ENCODE results near the gene THY1. TPM values are rescaled to one million over a fixed set of nuclear protein-coding genes. Genes with fewer than 3 reads are reported as not detected.
"Not testable (repeated sequence)": the region's sequence is repeated elsewhere in the genome, so short reads cannot be mapped to it uniquely, and the experiment has no call there.

Gene THY1
- total RNA-seq, 4 donors from 2014 or later, result 2.1 to 28.1 (median 9.4) TPM

DNA sequence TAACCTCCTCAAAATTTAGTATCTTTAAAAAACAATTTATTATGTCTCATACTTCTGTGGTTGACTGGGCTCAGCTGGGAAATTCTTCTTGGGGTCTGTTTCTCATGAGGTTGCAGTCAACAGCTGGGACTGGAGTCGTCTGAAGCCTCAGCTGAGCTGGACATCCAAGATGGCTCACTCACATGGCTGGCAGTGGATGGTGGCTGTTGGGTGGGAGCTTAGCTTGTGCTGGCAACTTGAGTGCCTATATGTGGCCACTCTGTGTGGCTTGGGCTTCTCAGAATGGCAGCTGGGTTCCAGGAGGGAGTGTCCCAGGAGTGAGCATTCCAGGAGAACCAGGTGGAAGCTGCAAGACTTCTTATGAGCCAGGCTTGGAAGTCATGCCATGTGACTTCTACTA is 13.2 kb downstream of the THY1 start:
- Histone ChIP-seq H3K4me3 (no peak overlapping the region), H3K36me3 (no peaks in the 10 kb centered on the region), H3K9me3 (no peaks in the 10 kb centered on the region), H3K4me1 (no peaks in the 10 kb centered on the region), H3K27me3 (no peaks in the 10 kb centered on the region), H3K27ac (no peak overlapping the region)
- DNase-seq, result no peak
- no peak for TF ChIP-seq POLR2A (IDR thresholded peaks at IDR 0.05)
- TF ChIP-seq, protein P1, sequence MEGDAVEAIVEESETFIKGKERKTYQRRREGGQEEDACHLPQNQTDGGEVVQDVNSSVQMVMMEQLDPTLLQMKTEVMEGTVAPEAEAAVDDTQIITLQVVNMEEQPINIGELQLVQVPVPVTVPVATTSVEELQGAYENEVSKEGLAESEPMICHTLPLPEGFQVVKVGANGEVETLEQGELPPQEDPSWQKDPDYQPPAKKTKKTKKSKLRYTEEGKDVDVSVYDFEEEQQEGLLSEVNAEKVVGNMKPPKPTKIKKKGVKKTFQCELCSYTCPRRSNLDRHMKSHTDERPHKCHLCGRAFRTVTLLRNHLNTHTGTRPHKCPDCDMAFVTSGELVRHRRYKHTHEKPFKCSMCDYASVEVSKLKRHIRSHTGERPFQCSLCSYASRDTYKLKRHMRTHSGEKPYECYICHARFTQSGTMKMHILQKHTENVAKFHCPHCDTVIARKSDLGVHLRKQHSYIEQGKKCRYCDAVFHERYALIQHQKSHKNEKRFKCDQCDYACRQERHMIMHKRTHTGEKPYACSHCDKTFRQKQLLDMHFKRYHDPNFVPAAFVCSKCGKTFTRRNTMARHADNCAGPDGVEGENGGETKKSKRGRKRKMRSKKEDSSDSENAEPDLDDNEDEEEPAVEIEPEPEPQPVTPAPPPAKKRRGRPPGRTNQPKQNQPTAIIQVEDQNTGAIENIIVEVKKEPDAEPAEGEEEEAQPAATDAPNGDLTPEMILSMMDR (IDR thresholded peaks at IDR 0.05), result no peak

DNA sequence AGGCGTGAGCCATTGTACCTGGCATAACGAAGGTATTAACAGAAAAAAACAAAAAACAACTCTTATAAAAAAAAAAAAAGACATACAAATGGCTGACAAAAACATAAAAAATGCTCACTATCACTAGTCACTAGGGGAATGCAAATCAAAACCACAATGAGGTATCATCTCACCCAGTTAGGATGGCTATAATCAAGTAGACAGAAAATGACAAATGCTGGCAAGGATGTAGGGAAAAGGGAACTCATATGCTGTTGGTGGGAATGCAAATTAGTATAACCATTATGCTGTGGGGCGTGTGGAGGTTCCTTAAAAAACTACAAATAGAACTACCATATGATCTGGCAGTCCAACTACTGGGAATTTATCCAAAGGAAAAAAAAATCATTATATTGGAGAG is 17.0 kb downstream of the THY1 start:
- no peak for DNase-seq
- Histone ChIP-seq H3K27me3 (no peaks in the 10 kb centered on the region), H3K4me1 (no peaks in the 10 kb centered on the region), H3K9me3 (no peaks in the 10 kb centered on the region), H3K4me3 (no peak overlapping the region), H3K36me3 (no peaks in the 10 kb centered on the region), H3K27ac (no peak overlapping the region)
- no peak for TF ChIP-seq POLR2A (IDR thresholded peaks at IDR 0.05)
- TF ChIP-seq, protein P1 (IDR thresholded peaks at IDR 0.05), result no peak

DNA sequence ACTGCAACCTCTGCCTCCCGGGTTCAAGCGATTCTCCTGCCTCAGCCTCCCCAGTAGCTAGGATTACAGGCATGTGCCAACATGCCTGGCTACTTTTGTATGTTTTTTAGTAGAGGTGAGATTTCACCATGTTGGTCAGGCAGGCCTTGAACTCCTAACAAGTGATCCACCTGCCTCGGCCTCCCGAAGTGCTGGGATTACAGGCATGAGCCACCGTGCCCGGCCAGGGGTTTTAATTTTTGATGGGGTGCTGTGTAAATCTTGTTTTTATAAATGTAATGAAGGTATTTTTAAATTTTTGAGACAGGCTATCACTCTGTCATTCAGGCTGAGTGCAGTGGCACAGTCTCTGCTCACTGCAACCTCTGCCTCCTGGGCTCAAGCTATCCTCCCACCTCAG is 17.5 kb downstream of the THY1 start:
- not testable (repeated sequence) for H3K27ac ChIP-seq, H3K4me1 ChIP-seq, DNase-seq, H3K27me3 ChIP-seq, H3K4me3 ChIP-seq, H3K9me3 ChIP-seq, H3K36me3 ChIP-seq

DNA sequence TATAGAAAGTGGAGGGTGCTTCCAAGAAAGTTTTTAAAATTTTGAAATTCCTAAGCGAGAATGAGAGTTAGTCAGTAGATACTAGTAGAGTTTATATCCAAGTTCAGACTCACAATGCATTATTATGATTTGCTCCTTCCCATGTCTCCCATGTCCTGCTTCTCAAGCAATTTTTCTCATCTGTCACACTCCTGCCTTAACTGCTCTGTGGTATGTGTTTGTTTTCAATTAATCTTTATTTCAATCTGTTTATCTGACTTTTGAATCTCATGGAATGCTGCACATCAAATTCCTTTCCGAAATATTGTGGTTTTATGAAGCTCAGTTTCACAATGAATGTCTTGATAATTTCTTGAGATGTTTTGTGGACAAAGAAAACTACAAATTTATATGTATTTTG is 18.1 kb downstream of the THY1 start:
- Histone ChIP-seq H3K4me1 (no peaks in the 10 kb centered on the region), H3K36me3 (no peaks in the 10 kb centered on the region), H3K4me3 (no peak overlapping the region), H3K9me3 (no peaks in the 10 kb centered on the region), H3K27ac (no peak overlapping the region), H3K27me3 (no peaks in the 10 kb centered on the region)
- DNase-seq, result no peak
- TF ChIP-seq, protein P1 (IDR thresholded peaks at IDR 0.05), result no peak
- no peak for TF ChIP-seq POLR2A (IDR thresholded peaks at IDR 0.05)

DNA sequence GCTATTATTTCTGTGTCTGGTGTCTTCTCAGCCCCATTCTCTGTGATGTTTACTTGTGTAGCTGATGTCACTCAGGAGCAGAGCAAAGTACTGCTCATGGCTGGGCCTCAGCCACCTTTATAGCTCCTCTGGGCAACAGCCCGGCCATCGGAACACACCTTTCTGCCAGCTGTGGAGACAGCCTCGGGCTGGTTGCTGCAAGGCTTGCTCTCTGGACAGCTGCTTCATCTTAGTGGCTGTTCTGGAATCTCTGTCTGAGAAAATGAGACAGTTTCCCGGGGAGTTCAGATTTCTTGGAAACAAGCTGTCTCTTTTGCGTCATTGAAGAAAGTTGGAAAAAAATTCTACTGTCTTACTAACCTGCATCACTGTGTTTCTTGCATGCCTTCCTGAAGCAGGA is 20.0 kb downstream of the THY1 start:
- no peaks in the 10 kb centered on the region for H3K27me3 ChIP-seq
- H3K4me1 ChIP-seq, result no peaks in the 10 kb centered on the region
- no peak overlapping the region for H3K27ac ChIP-seq
- no peak overlapping the region for H3K4me3 ChIP-seq
- DNase-seq, result no peak
- no peaks in the 10 kb centered on the region for H3K9me3 ChIP-seq
- TF ChIP-seq, protein P1 (IDR thresholded peaks at IDR 0.05), result no peak
- TF ChIP-seq POLR2A (IDR thresholded peaks at IDR 0.05), result no peak
- no peaks in the 10 kb centered on the region for H3K36me3 ChIP-seq

DNA sequence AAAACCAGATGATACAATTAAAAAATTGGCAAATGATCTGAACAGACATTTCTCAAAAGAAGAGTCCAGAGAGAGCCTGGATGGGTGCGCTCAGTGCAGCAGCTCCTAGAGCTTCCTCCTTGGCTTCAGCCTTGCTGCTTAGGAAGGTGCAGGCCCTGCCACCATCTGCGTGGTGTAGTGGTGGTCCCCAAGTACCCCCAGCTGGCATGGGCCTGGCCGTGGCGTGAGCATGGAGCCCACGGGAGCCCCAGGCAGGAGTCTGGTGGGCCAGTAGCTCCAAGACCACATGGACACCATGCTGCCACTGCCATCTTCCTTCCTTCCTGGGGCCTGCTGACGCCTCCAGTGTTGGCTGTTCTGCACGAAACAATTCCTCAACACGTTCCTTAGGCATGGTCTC is 20.5 kb downstream of the THY1 start:
- no peaks in the 10 kb centered on the region for H3K27me3 ChIP-seq
- DNase-seq, result no peak
- TF ChIP-seq, protein P1 (IDR thresholded peaks at IDR 0.05), result no peak
- no peak for TF ChIP-seq POLR2A (IDR thresholded peaks at IDR 0.05)
- no peak overlapping the region for H3K4me3 ChIP-seq
- no peaks in the 10 kb centered on the region for H3K36me3 ChIP-seq
- no peak overlapping the region for H3K27ac ChIP-seq
- no peaks in the 10 kb centered on the region for H3K9me3 ChIP-seq
- H3K4me1 ChIP-seq, result no peaks in the 10 kb centered on the region

Measured in Peyer's patch (tissue), 4 donors.